HT1080 (cell line): ENCODE measurements around the gene SLAIN2. TPM values are rescaled to one million over a fixed set of nuclear protein-coding genes. Genes with fewer than 3 reads are reported as not detected.

Source experiments
- DNase-seq: peaks from one replicate; pipeline ENCODE4 v3.0.0-alpha.2; 2015; ENCODE audit warnings: low read depth
- total RNA-seq: library from RNA; depleted of rRNA; stranded (reverse); fragments of >200 nt; shearing (Covaris generic); gene quantifications from 2 replicates; pipeline ENCODE4 v1.2.3, GENCODE V29; 2014

SLAIN2 gene
- total RNA-seq, 1 experiment from 2014 or later: 64.1 TPM

DNA sequence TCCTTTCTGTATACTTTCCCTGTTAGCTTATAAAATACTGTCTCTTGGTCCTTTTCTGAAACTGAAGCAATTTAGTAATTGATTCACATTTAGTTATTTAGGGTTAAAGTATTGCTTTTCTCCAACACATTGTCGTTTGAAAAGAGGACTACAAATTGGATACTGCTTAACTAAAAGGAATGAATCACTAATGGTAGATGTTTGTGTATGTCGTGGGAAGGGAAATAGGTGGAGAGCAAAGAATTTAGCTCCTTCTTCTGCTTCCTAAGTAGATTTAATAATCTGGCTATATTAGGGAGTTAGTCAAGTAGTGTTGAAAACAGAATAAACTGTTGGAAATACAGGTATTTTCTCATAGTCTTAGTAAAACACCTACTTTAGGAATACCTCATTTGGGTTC lies 27.9 kb downstream of the SLAIN2 start:
- peak; percentile 4 for DNase-seq

DNA sequence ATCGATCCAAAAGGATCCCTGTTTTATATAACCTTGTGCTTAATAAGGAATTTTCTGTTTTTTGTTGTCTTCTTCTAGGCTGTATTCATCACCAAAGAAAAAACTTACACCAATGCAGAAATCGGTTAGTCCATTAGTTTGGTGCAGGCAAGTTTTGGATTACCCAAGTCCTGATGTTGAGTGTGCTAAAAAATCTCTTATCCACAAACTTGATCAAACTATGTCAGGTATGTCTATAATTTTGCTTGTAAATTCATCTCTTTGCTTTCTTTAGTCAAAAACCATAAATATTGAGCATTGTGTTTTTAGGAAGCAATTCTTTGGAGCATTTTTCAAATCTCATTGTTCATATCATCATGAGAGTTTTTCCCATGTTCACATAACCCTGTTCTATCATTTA lies 28.4 kb downstream of the SLAIN2 start:
- DNase-seq: no peak

DNA sequence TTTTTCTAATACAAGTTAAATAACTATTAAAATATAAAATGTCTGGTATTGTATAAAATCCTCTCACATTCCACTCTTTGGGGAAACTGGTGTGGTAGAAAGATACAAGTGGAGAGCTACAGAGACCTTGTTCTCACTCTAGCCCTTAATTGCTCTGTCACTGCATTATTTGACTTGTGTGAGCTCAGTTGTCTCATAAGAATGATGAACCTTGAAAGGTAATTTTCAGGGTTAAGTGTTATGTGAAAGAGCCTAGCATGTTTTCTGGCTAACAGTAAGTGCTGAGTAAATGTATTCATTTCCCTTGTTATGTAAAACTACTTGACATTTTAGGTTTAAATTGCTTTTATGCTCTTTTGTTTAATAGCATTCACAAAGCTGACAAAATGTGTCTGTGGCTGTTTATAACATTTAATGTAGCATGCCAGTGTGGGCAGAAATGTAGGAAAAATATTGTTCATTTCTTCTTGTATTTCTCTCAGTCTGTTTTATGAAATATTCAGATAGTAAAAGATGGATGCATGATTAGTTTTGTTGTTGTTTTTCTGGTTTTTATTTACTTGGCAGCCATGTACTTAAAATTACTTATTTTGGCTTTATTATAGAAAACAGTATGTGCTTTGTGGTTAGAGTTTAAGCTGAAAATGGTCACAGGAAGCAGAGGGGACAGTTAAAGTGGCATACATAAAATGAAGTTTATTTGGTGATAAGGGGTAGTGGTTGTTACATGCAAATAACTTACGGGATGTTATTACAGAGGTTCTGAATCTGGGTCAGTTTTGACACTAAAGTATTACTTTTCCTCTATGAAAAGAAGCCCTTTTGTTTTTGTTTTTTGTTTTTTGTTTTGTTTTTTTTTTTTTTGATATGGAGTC lies 29.2 kb downstream of the SLAIN2 start:
- no peak for DNase-seq

DNA sequence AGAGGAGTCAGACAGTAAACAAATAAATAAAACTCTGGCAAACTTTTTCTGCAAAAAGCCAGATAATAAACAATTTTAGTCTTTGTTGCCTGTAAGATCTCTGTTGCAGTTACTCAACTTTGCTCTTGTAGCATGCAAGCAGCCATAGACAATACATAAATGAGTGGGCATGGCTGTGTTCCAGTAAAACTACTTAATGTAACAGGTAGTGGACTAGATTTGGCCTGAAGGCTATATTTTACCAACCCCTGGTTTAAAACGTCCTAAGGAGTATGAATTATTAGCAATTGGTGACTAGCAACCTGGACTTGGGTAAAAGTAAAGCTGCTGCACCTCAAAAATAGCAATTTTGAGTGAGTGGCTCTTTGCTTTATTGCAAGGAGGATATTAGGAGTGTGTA lies 30.9 kb downstream of the SLAIN2 start:
- no peak for DNase-seq

DNA sequence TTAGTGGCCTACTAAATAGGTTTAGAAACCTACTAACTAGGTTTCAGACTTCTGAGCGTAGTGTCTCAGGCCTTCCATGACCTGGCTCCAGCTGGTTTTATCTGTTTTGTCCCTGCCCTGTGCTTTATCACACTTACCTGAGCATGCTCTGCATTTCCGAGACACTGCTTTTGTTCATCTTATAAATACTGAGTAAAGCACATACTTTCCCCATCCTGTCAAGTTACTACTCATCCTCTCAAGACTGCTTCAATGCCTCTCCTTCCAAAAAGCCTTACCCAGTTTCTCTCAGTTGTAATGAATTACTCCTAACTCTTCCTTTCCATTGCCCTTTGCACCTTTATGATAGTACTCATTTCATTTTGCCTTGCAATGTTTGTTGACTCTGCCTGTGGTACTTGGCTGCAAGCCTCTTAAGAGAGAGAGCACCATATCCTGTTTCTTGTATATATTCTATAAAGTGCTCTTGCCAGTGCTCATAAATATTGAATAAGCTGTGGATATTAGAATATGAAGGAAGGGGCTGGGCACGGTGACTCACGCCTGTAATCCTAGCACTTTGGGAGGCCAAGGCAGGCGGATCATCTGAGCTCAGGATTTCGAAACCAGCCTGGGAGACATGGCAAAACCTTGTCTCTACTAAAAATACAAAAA lies 34.4 kb downstream of the SLAIN2 start:
- peak; percentile 85 for DNase-seq

DNA sequence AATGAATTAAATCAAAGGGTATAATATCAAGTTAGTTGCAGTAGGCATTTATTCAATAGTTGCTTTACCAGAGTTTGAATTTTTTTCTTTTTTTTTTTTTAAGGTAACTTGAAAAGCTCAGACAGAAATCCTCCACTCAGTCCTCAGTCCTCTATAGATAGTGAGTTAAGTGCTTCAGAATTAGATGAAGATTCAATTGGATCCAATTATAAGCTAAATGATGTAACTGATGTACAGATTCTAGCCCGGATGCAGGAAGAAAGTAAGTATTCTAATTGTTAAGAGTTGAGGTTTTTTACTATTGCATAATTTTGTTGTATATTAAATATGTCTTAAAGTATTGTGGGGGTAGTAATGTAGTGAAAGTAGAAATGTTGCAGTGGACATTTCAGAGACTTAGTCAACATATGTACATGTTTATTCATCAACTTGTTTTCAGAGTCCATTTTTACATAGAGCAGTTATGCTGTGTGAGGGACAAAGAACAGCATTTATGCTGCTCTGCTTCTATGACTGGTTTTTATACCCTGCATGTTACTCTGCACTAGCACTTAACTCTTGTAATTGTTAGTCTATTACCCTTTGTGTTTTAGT lies 38.4 kb downstream of the SLAIN2 start:
- no peak for DNase-seq

DNA sequence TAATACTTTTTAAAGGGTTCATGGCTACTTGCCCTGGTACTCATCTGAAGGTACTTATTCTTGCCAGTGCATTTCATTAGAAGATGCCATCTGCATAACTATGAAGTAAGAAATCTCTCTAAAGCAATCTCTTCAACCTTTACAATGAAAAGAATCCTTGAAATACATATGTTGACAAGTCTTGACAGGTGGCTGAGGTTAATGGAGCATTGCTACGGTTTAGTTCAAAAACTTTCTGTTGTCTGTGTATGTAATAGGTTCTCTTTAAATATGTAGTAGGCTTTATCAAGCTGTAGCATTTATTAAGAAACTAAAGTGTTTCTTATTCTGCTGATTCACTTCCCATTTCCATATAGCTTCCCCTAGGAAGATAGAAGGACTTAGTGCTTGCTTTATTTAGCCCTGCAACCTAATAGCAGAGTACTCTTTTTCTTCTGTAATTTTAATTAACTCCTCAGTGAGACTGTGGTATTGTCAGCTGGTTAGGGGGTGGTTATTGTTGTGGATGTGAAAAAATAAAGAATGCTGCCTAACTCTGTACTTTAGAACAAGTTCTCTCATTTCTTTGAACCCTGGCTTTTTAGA lies 39.3 kb downstream of the SLAIN2 start:
- no peak for DNase-seq

DNA sequence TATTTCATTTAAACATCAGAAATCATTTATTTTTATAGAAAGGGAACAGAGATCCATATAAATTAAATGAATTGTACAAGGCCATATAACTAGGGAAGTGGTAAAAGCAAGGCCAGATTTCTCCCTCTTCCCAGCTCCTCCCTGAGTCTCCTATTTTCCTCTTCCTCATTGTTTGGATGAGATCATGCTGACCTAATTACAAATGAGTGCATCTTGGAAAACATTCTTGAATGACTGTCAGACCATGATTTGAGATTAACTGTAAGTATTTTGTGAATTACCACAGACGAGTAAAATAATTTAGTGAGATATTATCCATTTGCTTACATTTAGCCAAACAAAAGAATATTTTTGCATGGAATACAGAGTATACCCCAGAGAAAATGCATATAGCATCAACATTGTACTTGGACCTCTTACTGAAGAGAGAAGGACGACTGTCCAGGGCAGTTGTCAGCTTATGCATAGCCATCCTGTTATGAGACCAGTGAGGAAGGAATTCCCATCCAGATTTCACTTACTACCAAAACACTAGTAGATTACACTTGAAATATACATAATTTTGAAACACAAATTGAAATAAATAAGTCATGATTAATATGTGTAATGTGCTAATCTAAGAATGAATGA lies 47.3 kb downstream of the SLAIN2 start:
- no peak for DNase-seq

DNA sequence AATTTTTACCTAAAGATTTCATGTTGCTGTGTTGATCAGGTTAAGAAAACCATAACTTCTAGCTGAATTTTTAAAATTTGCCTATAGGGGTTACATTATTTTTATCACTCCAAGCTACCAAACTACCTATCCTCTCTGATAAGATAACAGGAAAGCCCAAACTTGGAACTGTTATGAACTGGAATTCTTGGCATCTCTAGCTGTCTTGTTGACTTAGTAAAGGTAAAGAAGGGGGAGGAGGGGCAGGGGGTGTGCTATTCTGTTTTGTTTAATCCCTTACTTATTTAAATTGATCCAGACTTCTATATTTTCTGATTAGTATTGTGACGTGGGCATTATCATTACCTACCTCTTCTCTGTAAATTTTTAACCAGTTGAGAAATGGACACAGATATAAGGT lies 54.7 kb downstream of the SLAIN2 start:
- no peak for DNase-seq

DNA sequence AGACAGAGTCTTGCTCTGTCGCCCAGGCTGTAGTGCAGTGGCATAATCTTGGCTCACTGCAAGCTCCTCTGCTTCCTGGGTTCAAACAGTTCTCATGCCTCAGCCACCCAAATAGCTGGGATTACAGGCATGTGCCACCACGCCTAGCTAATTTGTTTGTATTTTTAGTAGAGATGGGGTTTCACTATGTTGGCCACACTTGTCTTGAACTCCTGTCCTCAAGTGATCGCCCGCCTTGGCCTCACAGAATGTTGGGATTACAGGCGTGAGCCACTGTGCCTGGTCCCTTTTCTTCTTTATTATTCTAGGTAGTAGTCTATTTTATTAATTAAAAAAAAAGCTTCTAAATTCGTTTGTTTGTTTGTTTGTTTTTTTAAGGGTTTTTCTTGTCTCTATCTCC lies 59.1 kb downstream of the SLAIN2 start:
- DNase-seq: no peak

DNA sequence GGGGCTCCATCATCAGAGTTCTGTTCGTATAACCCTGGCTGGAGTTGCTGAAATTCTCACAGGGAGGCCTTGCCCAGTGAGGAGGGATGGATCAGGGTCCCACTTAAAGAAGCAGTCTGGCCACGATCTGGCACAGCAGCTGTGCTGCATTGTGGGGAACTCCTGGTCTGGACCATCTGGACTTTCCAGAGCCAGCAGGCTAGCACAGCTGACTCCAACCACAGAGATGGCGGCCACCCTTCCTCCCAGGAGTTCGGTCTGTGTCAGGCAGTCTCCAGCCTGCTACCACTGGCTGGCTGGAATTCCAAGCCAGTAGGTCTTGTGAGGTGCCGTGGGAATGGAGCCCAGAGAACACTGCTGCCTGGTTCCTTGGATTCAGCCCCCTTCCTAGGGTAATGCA lies 62.0 kb downstream of the SLAIN2 start:
- no peak for DNase-seq

DNA sequence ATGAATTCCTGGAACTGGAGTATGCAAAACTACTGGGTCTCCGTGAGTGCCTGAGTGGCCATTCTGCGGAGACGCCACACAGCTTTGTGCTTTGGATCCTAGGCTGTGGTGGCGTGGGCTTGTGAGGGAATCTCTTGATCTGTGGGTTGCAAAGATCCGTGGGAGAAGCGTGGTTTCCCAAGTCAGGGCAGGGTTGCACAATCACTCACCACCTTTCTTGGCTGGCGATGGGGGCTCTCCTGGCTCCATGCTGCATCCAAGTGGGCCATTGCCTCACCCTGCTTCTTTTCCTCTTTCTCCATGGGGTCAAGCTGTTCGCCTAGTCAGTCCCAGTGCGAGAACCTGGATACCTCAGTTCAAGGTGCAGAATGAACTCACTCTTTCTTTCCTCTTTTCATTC lies 62.5 kb downstream of the SLAIN2 start:
- no peak for DNase-seq

DNA sequence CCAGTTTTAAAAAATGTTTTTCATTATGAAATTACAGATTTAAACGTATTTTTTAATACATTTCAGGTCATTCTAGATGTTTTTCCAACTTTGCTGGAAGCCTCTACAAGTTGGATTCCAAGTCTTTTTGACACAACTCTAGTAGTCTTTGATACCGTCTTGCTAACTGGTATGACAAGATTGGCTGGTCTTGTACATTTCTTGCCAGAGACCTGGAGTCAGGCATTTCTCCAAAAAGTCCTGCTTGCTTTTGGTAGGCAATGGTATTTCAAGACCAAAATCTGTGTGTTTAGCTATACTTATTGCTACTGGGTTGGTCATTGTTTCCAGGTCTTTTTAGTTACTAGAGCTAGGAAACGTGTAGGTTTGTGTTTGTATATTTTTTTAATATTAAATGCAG lies 64.6 kb downstream of the SLAIN2 start:
- DNase-seq: no peak

DNA sequence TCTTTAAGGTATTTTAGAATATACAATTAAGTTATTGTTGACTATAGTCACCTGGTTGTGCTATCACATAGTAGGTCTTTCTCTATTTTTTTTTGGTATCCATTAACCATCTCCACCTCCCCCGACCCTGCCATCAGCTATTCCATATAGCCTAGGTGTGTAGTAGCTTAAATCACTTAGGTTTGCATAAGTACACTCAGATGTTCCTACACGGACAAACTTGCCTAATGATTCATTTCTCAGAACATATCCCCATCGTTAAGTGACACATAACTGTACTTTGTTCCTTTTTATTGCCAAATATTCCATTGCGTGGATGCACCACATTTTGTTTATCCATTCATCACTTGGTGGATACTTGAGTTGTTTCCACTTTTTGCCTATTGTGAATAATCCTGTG lies 67.9 kb downstream of the SLAIN2 start:
- DNase-seq: no peak

DNA sequence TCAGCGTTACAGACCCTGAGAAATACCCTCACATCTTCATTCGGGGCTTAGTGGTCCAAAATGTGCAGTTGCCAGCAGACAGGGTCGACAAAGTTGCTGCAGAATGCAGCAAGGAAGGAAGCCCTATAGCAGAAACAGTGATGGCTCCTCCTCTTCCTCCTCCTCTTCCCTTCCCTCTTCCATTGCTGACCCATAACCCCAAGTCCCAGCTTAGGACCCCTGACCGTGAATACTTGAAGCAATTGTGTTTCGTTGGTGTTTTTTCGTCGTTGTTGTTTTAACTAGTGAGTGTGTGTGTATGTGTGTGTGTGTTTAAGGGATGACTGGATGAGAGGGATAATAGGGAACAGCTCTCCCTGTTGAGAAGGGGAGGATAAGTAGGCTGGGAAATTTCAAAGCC lies 69.5 kb downstream of the SLAIN2 start:
- DNase-seq: no peak

DNA sequence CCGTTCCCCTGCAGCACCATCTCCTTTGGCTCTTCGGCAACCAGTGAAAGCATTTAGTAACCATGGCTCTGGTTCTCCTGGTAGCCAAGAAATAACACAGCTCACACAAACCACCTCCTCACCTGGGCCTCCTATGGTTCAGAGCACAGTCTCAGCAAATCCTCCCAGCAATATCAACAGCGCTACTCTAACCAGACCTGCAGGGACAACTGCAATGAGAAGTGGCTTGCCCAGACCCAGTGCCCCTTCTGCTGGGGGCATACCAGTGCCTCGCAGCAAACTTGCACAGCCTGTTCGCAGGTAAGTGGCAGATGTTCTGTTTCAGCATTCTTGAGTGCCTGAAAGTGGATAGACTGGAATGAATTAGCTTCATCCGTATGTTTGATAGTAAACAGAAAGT lies 78.8 kb downstream of the SLAIN2 start:
- DNase-seq: no peak

DNA sequence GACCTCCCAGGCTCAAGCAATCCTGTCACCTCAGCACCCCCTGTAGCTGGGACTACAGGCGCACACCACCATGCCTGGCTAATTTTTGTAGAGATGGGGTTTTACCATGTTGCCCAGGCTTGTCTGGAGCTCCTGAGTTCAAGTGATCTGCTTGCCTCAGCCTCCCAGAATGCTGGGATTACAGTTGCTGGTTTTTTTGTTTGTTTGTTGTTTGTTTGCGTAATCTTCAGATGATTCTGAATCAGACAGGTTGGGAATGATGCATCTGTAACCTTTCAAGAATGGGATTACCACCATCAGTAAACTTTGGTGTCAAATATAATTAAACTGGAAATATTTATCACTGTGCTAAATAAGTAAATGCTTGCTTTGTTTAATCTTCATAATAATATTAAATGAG lies 79.8 kb downstream of the SLAIN2 start:
- DNase-seq: no peak

DNA sequence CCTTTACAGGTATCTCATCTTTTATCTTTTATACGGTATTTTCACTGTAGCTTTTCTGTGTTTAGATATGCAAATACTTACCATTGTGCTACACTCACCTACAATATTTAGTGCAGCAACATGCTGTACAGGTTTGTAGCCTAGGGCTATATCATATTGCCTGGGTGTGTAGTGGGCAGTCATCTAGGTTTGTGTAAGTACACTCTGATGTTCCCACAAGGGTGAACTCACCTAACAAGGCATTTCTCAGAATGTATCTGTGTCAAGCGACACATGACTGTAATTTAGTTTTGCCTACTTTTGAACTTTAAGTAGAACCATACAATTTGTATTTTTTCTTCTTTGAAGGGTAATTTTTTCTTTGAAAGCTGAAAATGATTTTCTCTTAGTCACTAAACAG lies 87.6 kb downstream of the SLAIN2 start:
- no peak for DNase-seq

DNA sequence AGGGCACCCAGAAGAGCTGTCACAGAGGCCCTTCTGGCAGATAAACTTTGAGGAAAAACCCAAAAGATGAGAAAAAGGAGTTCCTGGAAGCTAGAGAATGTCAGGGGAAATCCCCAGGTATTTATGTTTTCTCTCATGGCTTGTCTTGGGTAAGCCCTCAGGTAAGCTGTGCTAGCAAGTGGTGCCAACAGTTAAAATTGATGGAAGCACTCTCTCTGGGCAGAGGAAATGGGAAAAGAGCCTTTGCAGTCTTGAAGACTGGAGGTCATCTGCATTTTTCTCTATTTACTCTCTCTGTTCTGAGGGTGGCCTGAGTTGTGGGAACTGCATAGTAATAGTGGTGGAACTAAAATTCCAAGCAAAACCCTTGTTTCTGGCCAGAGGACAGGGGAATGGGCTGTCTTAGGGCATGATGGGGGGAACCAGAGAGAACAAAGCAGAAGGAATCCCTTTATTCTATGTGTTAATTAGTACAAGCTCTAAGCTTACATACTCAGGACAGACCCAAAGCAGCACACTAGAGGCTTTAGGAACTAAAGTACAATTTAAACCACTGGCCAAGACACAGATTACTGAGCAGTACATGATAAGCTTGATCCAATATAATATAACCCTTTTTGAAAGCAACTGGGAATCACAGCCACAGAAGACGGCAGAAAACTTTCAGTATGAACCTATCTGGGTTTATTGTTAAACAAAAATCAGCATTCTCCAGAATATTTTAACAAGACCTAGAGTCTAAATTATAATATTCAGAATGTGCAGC lies 88.6 kb downstream of the SLAIN2 start:
- no peak for DNase-seq

DNA sequence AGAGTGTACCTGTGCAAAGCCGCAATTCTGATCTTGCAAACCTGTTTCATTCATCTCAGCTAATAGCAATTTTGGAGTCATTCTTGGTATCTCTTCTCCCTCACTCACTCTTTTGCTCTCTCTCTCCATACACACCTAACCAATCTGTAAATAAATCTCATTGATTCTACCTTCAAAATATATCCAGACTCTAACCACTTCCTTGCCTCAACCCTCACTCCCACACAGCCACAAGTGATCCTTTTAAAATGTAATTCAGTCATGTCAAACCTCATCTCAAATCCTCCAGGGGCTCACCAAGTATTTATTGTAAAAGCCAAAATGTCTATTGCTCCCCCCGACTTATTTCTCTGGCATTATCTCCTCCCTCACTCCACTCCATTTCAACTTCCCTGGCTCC lies 90.1 kb downstream of the SLAIN2 start:
- no peak for DNase-seq

DNA sequence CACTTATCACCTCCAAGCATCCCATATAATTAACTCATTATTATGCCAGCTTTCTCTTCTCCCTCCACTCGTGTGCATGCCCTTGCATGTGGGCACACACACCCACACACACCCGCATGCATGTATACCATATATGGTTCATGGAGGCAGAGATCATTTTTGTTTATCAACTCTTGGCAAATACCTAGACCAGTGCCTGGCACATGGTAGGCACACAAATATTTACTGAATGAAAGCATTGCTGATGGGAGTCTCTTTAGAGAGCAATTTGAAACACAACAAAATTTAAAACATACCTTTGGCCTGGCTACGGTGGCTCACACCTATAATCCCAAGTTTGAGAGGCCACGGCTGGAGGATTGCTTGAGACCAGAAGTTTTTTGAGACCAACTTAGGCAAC lies 90.7 kb downstream of the SLAIN2 start:
- DNase-seq: no peak
